Measurements from ENCODE around the gene SERPINE2.
A peak's percentile ranks its signal among the peaks of the same experiment; 100 is the strongest.

SERPINE2 gene

DNA sequence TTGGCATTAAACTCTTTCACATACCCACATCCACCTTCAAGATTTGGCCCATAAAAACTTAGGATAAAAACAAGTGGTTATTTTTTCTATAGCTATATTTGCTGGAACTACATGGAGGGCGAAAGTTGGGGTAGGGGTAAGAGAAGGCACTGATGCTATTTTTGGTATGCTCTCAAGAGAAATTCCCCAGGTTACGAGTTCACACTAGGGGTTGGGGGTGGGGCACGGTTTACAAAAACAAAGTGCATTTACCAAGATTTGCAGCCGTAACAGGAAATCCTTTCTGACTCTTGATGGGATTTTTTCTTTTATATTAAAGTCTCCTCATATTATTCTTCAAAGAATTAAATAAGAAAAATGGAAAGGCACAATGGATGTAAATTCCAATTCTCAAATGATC is 6.8 kb downstream of the SERPINE2 start:
- no peak for DNase-seq (ENCODE audit: low spot score in 2 of 2)
- Mint-ChIP-seq H3K9me3 (no peaks in the 10 kb centered on the region), H3K4me1 (peaks cover 2% of the 10 kb centered on the region), H3K27ac (no peak overlapping the region), H3K4me3 (no peak overlapping the region), H3K36me3 (no peaks in the 10 kb centered on the region)
- ATAC-seq: no peak

DNA sequence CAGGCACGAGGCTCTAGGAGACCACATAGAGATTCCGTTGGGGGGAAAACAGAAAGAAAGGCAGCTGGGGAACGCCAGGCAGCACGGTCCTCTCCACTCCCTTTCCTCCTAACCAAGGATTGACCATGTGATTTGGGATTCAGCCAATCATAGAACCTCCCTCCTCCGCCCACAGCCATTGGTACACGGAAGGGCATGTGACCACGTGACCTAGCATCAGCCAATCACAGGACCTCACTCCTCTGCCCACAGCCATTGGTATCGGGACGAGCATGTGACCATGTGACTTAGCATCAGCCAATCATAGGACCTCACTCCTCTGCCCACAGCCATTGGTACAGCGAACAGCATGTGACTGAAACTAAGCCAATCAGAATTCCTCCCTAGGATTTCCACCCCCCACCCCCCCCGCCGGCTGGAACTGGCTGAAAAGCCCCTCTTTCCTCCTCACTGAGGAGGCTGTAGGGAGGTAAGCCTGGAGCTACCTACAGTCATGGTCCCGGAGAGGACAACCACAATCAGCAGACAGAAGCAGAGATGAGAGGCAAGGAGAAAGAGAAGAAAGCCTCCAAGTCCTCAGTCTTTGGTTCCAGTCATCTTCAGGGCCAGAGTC is 7.6 kb downstream of the SERPINE2 start:
- no peak for DNase-seq (ENCODE audit: low spot score in 2 of 2)
- no peak overlapping the region for H3K4me3 Mint-ChIP-seq
- no peaks in the 10 kb centered on the region for H3K36me3 Mint-ChIP-seq
- H3K4me1 Mint-ChIP-seq: peaks cover 5% of the 10 kb centered on the region
- H3K9me3 Mint-ChIP-seq: no peaks in the 10 kb centered on the region
- ATAC-seq: no peak
- no peak overlapping the region for H3K27ac Mint-ChIP-seq

DNA sequence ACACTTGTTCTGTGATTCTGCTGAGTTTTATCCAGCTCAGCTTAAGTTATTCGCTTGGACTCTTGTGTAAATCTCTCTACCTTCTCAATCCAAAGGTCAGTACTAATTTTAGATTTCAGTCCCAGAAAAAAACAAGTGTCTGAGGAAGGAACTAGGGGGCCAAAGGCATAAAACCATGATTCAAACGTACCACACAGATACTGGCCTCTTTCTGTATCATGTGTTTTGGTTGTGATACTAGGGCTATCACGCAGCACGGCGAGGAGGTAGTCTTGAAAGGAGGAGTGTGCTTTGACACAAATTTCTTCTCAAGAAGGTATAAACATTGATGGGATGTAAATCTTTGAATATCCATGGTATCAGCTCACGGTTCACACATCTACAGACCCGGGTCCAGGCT is 8.3 kb downstream of the SERPINE2 start:
- ATAC-seq (no peak), DNase-seq (ENCODE audit: low spot score in 2 of 2) (no peak)
- Mint-ChIP-seq H3K27ac (no peak overlapping the region), H3K36me3 (no peaks in the 10 kb centered on the region), H3K4me1 (peaks cover 12% of the 10 kb centered on the region), H3K9me3 (no peaks in the 10 kb centered on the region), H3K4me3 (no peak overlapping the region)

DNA sequence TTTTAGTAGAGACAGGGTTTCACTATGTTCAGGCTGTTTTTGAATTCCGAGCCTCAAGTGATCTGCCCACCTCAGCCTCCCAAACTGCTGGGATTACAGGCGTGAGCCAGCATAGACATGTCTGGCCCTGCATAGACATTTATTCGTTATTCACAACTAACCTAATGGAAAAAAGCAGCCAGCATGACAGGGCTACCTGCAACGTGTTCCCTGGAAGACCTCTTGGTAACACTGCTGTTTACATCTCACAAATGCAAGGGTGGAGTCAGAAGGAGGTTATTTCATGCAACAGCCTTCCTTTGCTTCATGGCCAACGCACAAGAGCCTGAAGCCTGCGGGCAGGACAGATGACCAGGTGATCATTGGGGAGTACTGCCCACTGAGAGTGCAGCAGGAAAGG is 9.2 kb downstream of the SERPINE2 start:
- H3K4me1 Mint-ChIP-seq: peaks cover 21% of the 10 kb centered on the region
- no peak overlapping the region for H3K27ac Mint-ChIP-seq
- DNase-seq (ENCODE audit: low spot score in 2 of 2) (no peak), ATAC-seq (no peak)
- H3K4me3 Mint-ChIP-seq: no peak overlapping the region
- no peaks in the 10 kb centered on the region for H3K36me3 Mint-ChIP-seq
- H3K9me3 Mint-ChIP-seq: peaks cover 5% of the 10 kb centered on the region

DNA sequence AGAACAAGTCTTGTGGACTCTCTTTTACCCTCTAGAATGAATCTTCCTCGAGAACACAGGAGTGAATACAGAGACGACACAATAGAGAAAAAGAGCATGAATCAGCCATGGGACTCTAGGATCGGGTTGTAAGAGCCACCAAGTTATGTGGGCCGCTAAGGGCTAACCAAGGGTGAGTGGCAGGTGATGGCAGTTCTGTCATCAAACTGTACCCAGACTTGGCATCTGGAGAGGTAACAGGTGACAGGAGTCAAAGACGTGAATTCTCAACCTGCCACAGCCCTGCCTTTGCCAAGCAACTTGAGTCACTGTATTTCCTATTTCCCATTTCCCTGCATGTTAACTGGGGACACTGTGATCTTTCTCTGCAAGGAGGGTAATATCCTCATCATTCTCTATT is 11.2 kb downstream of the SERPINE2 start:
- DNase-seq (ENCODE audit: low spot score in 2 of 2) (no peak), ATAC-seq (no peak)
- H3K27ac Mint-ChIP-seq: peak overlapping the region; percentile 70
- peaks cover 29% of the 10 kb centered on the region for H3K4me1 Mint-ChIP-seq
- H3K36me3 Mint-ChIP-seq: no peaks in the 10 kb centered on the region
- peaks cover 5% of the 10 kb centered on the region for H3K9me3 Mint-ChIP-seq
- no peak overlapping the region for H3K4me3 Mint-ChIP-seq

DNA sequence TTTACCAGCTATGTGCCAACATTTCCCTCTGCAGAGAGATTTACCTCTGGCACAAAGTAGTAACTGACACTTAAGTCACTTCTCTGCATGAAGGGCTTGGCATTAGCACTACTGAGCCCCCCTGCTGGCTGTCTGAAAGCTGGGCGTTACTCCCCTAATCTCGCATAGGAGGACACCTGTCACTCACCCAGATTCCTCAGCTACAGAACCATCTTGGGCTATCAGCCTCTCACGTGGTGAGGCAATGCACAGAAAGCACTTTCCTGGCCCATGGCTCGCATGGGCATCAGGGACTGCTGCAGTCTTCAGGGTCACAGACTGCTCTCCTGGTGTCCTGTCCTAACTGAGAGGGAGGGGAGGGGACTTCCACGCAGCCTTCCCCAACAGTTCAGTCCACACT is 12.0 kb downstream of the SERPINE2 start:
- Mint-ChIP-seq H3K36me3 (no peaks in the 10 kb centered on the region), H3K4me1 (peaks cover 34% of the 10 kb centered on the region), H3K9me3 (peaks cover 5% of the 10 kb centered on the region), H3K27ac (peak overlapping the region; percentile 92), H3K4me3 (no peak overlapping the region)
- no peak for DNase-seq (ENCODE audit: low spot score in 2 of 2)
- no peak for ATAC-seq

DNA sequence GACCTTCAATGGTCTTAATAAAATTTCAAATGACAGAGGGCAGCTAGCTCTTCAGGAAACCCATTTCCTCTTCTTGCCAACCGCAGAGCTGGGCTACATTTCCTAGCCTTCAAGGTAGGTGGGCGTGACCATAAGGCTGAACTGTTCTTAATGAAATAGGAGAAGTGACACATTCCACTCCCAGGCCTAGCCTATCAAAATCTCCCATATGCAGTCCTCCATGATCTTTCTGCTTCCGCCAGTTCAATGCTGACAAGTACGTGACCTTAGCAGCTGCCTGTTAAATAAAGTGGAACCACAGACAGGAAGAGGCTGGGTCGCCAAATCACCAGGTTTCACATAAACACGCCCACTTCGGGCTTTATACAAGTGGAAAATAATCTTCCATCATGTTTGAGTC is 13.2 kb downstream of the SERPINE2 start:
- peak; percentile 26 to 65 for DNase-seq (ENCODE audit: low spot score in 2 of 2)
- ATAC-seq: peak; percentile 96
- H3K36me3 Mint-ChIP-seq: no peaks in the 10 kb centered on the region
- H3K4me3 Mint-ChIP-seq: peak overlapping the region; percentile 26
- peak overlapping the region; percentile 92 for H3K27ac Mint-ChIP-seq
- peaks cover 40% of the 10 kb centered on the region for H3K4me1 Mint-ChIP-seq
- H3K9me3 Mint-ChIP-seq: peaks cover 7% of the 10 kb centered on the region

DNA sequence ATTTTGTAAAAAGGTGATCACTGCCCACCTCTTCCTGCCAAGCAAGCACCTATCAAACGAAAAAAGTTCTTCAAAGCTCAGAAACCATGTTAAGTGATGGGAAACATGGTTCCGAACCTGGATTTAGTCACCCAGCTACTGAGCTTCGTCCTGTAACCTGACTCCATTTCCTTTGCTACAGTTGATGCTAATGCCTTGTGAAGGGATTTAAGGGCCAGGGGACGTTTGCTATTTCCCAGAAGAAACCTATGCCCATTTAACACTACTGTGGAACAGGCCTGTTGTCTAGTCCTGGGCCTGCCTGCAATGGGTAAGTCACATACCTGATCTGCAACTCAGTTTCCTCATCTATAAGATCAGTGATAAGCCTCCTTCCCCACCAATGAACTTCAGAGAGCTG is 14.8 kb downstream of the SERPINE2 start:
- Mint-ChIP-seq H3K9me3 (peaks cover 7% of the 10 kb centered on the region), H3K4me1 (peaks cover 40% of the 10 kb centered on the region), H3K4me3 (no peak overlapping the region), H3K36me3 (no peaks in the 10 kb centered on the region), H3K27ac (peak overlapping the region; percentile 92)
- DNase-seq (ENCODE audit: low spot score in 2 of 2): no peak
- ATAC-seq: no peak

DNA sequence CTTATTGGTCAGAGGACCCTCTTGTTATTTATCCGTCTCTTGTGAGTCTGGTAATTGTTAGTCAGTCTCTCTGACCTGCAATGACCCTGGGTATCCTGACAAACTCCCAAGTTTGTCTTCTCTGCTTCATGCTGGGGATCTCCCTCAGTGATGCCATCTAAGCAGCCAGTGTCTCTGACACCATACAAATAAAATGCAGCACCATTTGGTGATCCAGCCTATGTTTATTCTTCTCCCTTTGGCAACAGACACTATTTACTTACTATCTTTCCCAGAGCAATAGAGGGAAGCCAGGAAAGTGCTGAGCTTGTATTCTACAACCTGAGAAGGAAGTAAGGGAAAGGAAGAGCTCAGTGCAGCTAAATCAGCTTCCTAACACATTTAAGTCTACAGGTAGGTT is 15.9 kb downstream of the SERPINE2 start:
- Mint-ChIP-seq H3K27ac (peak overlapping the region; percentile 56), H3K4me3 (no peak overlapping the region), H3K36me3 (no peaks in the 10 kb centered on the region), H3K4me1 (peaks cover 40% of the 10 kb centered on the region), H3K9me3 (peaks cover 7% of the 10 kb centered on the region)
- no peak for ATAC-seq
- DNase-seq (ENCODE audit: low spot score in 2 of 2): no peak

DNA sequence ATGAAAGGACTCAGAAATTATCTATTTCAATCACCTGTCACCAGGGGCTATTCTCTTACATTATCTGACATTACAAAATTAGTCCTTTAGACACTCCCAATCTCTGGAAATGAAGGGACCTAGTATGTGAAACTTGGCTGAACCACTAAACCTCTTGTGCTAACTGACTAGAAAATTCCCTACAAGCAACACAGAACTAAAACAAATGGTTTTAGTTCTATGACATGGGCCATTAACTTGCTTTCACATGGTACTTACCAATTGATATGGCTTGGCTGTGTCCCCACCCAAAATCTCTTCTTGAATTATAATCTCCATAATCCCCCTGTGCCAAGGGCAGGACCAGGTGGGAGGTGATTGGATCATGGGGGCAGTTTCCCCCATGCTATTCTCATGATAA is 16.6 kb downstream of the SERPINE2 start:
- H3K36me3 Mint-ChIP-seq: no peaks in the 10 kb centered on the region
- ATAC-seq (no peak), DNase-seq (ENCODE audit: low spot score in 2 of 2) (no peak)
- peak overlapping the region; percentile 56 for H3K27ac Mint-ChIP-seq
- H3K4me3 Mint-ChIP-seq: no peak overlapping the region
- peaks cover 7% of the 10 kb centered on the region for H3K9me3 Mint-ChIP-seq
- H3K4me1 Mint-ChIP-seq: peaks cover 40% of the 10 kb centered on the region

DNA sequence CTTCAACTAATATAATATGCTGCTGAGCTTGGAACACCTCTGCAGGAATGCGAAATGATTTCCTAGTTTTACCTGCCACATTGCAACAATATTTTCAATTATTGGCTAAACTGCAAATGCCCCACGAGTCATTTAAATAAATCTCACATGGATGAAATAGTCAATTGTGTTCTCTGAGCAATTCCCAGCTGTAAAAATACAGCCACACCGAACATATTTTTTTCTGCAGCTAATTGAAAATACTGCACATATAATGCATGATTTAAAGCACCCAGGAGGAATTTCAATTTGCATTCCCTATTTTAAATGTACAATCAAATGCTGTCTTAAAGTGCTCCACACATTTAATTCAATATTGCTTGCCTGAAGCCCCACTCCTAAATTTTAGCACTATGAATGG is 18.6 kb downstream of the SERPINE2 start:
- Mint-ChIP-seq H3K4me1 (peaks cover 32% of the 10 kb centered on the region), H3K4me3 (no peak overlapping the region), H3K36me3 (no peaks in the 10 kb centered on the region), H3K27ac (no peak overlapping the region), H3K9me3 (peaks cover 6% of the 10 kb centered on the region)
- ATAC-seq (no peak), DNase-seq (ENCODE audit: low spot score in 2 of 2) (no peak)

DNA sequence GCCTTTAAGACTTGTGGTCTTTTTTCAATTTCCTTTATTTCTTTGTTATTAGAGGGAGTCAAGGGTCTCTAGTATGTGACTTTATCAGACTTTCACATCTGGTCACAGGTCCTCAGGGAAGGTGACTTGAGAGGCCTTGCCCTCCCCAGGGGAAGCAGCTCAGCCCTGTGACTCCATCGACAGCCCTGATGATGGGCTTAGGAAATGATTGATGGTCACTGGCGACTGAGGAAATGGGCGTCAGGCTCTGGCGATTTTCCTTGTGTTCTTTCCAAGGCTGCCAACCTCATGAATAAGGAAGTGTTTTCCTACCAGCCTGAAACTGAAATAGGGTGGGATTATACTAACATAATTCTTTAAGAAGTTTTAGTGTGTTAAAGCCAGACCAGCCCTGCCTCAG is 21.1 kb downstream of the SERPINE2 start:
- no peaks in the 10 kb centered on the region for H3K36me3 Mint-ChIP-seq
- no peak overlapping the region for H3K4me3 Mint-ChIP-seq
- no peak for DNase-seq (ENCODE audit: low spot score in 2 of 2)

DNA sequence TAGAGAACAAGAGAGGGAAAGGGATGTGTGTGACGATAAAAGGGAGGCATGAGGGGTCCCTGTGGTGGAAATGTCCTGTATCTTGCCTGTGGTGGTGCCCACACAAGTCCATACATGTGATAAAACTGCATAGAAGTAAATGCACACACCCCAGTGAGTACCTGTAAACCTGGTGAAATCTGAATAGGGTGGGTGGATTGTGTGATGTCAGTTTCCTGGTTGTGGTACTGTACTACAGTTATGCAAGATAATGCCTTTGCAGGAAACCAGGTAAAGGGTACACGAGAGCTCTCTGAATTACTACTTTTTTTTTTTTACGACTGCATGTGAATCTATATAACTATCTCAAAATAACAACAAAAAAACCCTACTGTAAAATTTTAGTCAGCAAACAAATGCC is 22.1 kb downstream of the SERPINE2 start:
- Mint-ChIP-seq H3K27ac (no peak overlapping the region), H3K36me3 (no peaks in the 10 kb centered on the region), H3K4me3 (no peak overlapping the region), H3K4me1 (peaks cover 18% of the 10 kb centered on the region), H3K9me3 (peaks cover 3% of the 10 kb centered on the region)
- DNase-seq (ENCODE audit: low spot score in 2 of 2) (no peak), ATAC-seq (peak; percentile 40)

More for the DNA sequence above, 21.1 kb downstream of the SERPINE2 start:
- H3K27ac Mint-ChIP-seq: no peak overlapping the region
- H3K9me3 Mint-ChIP-seq: peaks cover 3% of the 10 kb centered on the region
- no peak for ATAC-seq
- H3K4me1 Mint-ChIP-seq: peaks cover 24% of the 10 kb centered on the region

DNA sequence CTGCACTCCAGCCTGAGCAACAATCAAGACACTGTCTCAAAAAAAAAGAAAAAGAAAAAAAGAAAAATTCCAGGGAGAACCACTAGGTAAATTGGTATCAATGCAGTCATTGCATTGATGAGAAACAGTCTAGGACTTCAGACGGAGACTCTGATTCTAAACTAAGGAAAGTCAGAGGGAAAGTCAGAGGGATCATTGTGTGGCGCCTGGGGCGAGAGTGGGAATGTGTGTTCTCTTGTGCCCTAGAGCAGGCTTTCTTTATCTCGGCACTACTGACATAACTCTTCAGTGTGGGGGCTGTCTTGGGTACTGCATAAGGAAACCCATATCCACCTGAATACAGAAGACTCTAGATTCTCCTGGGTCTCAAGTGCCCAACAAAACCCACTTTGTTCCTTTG is 24.8 kb downstream of the SERPINE2 start:
- Mint-ChIP-seq H3K27ac (no peak overlapping the region), H3K9me3 (no peaks in the 10 kb centered on the region), H3K4me3 (no peak overlapping the region), H3K36me3 (no peaks in the 10 kb centered on the region), H3K4me1 (peaks cover 13% of the 10 kb centered on the region)
- no peak for DNase-seq (ENCODE audit: low spot score in 2 of 2)
- ATAC-seq: no peak

DNA sequence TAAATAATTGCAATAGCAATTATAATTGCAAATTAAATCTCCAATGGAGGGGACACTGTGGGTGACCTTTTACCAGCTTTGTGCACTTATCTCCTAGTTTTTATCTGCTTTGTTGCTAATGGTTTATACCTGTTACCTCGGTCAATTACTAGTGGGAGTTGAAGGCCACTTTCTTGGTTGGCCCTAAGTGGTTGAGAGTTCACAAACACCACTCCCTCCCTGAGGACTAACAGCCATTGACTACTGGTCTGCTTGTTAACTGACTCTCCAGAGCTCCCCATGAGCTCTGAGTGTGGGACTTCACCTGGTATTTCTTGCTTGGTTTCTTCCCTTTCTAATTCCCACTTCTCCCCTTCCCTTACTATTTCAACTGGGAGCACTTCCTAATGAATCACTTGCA is 27.2 kb downstream of the SERPINE2 start:
- H3K9me3 Mint-ChIP-seq: no peaks in the 10 kb centered on the region
- ATAC-seq (no peak), DNase-seq (ENCODE audit: low spot score in 2 of 2) (no peak)
- no peak overlapping the region for H3K27ac Mint-ChIP-seq
- H3K36me3 Mint-ChIP-seq: no peaks in the 10 kb centered on the region
- H3K4me1 Mint-ChIP-seq: peaks cover 10% of the 10 kb centered on the region
- no peak overlapping the region for H3K4me3 Mint-ChIP-seq

DNA sequence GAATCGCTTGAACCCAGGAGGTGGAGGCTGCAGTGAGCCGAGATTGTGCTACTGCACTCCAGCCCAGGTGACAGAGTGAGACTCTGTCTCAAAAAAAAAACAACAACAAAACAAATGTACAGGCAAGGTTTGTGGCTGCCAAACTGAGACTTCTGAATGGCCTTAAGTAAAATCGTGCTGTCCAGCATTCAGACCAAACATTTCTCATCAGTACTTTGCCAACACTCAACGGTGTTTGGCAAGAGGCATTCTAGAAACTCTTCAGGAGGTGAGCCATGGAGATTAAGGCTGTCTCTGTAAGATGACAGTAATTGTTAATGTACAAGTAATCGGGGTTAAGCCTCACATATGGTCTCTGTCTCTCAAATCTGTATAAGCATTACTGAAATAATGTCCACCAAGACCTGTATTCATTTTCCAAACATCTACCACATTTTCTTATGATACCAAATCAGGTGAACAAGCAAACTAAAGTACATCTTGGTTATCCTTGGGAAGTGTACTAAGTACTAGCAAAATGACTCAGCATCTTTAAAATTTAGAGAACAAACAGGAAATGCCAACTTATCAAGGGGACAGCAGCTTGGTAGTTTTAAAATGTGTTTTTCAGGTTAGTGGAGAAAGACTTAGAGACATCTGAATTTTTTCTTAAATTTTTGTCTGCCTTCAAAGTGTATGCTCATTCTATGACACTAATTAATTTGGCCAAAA is 29.3 kb downstream of the SERPINE2 start:
- H3K9me3 Mint-ChIP-seq: no peaks in the 10 kb centered on the region
- no peak overlapping the region for H3K4me3 Mint-ChIP-seq
- DNase-seq (ENCODE audit: low spot score in 2 of 2) (no peak), ATAC-seq (no peak)
- H3K4me1 Mint-ChIP-seq: no peaks in the 10 kb centered on the region
- no peak overlapping the region for H3K27ac Mint-ChIP-seq
- H3K36me3 Mint-ChIP-seq: no peaks in the 10 kb centered on the region

All from stimulated activated effector memory CD8-positive, alpha-beta T cell treated with anti-CD3 and anti-CD28 coated beads, Interleukin-12 subunit alpha, Interleukin-12 subunit beta, amount 100 ng/mL, for 72 hours (primary cell).